SU-DHL-6 (cell line): Measurements from ENCODE around the gene LOXL1.
A peak's percentile ranks its signal among the peaks of the same experiment; 100 is the strongest.

Source experiments
- H2AFZ ChIP-seq: fragments of 200-600 bp; sonication (generic); 2 replicates; pipeline ENCODE4 v1.6.1; 2014; ENCODE audit warnings: low read depth, mild to moderate bottlenecking, moderate library complexity, mixed read lengths, antibody characterized with exemption, low read length; ENCODE audit not compliant: severe bottlenecking
- H3F3A ChIP-seq: fragments of 200-600 bp; shearing (Covaris generic); 2 replicates; pipeline ENCODE4 v1.6.0; 2016; ENCODE audit warnings: antibody characterized with exemption, mild to moderate bottlenecking; ENCODE audit not compliant: insufficient read depth
- H3K27ac ChIP-seq: fragments of 200-600 bp; sonication (generic); 2 replicates; pipeline ENCODE4 v1.5.1; 2016; ENCODE audit warnings: low read depth, mild to moderate bottlenecking, low read length, moderate library complexity, mixed read lengths
- H3K27me3 ChIP-seq: fragments of 200-600 bp; sonication (generic), shearing (Covaris generic); 2 replicates; pipeline ENCODE4 v1.6.0; 2014; ENCODE audit warnings: mild to moderate bottlenecking, low read length
- H3K36me3 ChIP-seq: fragments of 200-600 bp; sonication (generic); 2 replicates; pipeline ENCODE4 v1.6.1; 2014; ENCODE audit warnings: mild to moderate bottlenecking, low read length, mixed read lengths
- H3K4me2 ChIP-seq: fragments of 300-600, 200-600 bp; shearing (Covaris generic), sonication (generic); 2 replicates; pipeline ENCODE4 v1.6.0; 2014; ENCODE audit warnings: low read length, low read depth, mild to moderate bottlenecking; ENCODE audit not compliant: poor library complexity, severe bottlenecking
- H3K4me3 ChIP-seq: fragments of 200-600 bp; sonication (generic); 2 replicates; pipeline ENCODE4 v1.5.1; 2014; ENCODE audit warnings: antibody characterized with exemption, low read length, mild to moderate bottlenecking, mixed read lengths; ENCODE audit not compliant: insufficient read depth, poor library complexity, severe bottlenecking
- H3K79me2 ChIP-seq: fragments of 200-600 bp; sonication (generic); 2 replicates; pipeline ENCODE4 v1.6.1; 2014; ENCODE audit warnings: mild to moderate bottlenecking, low read length, moderate library complexity; ENCODE audit not compliant: insufficient read depth
- H3K9ac ChIP-seq: fragments of 200-600 bp; sonication (generic); 2 replicates; pipeline ENCODE4 v1.7.0; 2014; ENCODE audit warnings: mild to moderate bottlenecking, low read length
- H3K9me2 ChIP-seq: fragments of 200-600 bp; sonication (generic); replicated peaks from 2 replicates; pipeline ENCODE4 v1.6.1; 2014; ENCODE audit warnings: low read length; ENCODE audit not compliant: insufficient read depth
- H3K9me3 ChIP-seq: fragments of 200-600 bp; sonication (generic); 2 replicates; pipeline ENCODE4 v1.6.1; 2014; ENCODE audit warnings: low read length, mixed read lengths; ENCODE audit not compliant: insufficient read depth
- H4K20me1 ChIP-seq: fragments of 200-600 bp; sonication (generic); 2 replicates; pipeline ENCODE4 v1.6.1; 2014; ENCODE audit warnings: low read depth, mild to moderate bottlenecking, antibody characterized with exemption, low read length, moderate library complexity, mixed read lengths
- EZH2phosphoT487 ChIP-seq: fragments of 200-600 bp; sonication (generic), shearing (Covaris generic); conservative IDR thresholded peaks from 2 replicates; pipeline ENCODE4 v1.6.1; 2018; ENCODE audit warnings: mild to moderate bottlenecking, antibody characterized with exemption, low read length, moderate library complexity, mixed read lengths
- TF ChIP-seq, protein P1 (sequence below): fragments of 200-600 bp; sonication (generic); IDR thresholded peaks from one replicate; pipeline ENCODE4 v1.5.1; 2017; ENCODE audit warnings: antibody characterized with exemption, mild to moderate bottlenecking, low read length, moderate library complexity; ENCODE audit not compliant: insufficient read depth, poor library complexity, severe bottlenecking

The LOXL1 gene

DNA sequence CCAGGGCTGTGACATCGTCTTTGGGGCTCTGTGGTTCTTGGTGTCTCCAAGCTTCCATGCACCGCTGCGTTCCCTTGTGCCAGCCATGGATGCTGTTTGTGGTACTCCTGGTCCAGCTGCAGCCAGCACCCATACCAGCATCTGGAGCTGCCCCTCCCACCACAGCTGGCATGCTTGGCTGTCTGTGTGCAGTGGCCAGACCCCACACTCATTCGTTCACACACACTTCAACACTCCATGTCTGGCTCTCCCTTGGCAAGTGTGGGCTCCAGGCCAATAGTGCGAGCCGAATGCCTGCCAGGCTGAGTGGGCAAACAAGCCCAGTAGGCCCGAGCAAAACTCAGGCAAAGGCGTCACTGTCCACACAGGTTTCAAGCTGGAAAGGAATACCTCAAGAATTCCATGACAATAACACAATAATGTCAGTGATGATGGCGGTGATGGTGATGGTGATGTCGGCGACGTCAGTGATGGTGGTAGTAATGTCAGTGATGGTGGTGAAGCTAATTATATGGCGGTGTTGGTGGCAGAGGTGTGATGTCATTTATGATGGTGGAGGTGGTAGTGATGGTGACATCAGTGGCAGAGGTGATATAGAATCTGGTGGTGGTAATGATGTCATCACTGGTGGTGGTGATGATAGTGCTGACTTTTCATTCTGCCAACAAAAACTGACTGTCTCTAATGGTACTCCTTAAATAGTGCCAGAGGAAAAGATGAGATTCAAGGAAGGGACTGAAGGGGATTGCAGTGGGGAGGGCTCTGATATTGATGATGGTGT lies 33.6 kb upstream of the LOXL1 start:
- H3K9me2 ChIP-seq: no peaks in the 10 kb centered on the region
- no peak overlapping the region for H3K9ac ChIP-seq
- no peaks in the 10 kb centered on the region for H3K36me3 ChIP-seq
- no peaks in the 10 kb centered on the region for H3K27me3 ChIP-seq
- no peak overlapping the region for H2AFZ ChIP-seq
- TF ChIP-seq, protein P1, sequence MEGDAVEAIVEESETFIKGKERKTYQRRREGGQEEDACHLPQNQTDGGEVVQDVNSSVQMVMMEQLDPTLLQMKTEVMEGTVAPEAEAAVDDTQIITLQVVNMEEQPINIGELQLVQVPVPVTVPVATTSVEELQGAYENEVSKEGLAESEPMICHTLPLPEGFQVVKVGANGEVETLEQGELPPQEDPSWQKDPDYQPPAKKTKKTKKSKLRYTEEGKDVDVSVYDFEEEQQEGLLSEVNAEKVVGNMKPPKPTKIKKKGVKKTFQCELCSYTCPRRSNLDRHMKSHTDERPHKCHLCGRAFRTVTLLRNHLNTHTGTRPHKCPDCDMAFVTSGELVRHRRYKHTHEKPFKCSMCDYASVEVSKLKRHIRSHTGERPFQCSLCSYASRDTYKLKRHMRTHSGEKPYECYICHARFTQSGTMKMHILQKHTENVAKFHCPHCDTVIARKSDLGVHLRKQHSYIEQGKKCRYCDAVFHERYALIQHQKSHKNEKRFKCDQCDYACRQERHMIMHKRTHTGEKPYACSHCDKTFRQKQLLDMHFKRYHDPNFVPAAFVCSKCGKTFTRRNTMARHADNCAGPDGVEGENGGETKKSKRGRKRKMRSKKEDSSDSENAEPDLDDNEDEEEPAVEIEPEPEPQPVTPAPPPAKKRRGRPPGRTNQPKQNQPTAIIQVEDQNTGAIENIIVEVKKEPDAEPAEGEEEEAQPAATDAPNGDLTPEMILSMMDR: no peak
- TF ChIP-seq EZH2phosphoT487: no peak
- no peaks in the 10 kb centered on the region for H3F3A ChIP-seq
- H3K79me2 ChIP-seq: no peaks in the 10 kb centered on the region
- no peak overlapping the region for H3K27ac ChIP-seq
- no peaks in the 10 kb centered on the region for H4K20me1 ChIP-seq
- H3K4me3 ChIP-seq: no peak overlapping the region
- no peaks in the 10 kb centered on the region for H3K9me3 ChIP-seq
- H3K4me2 ChIP-seq: no peak overlapping the region

- no peak overlapping the region for H3K27ac ChIP-seq
- no peaks in the 10 kb centered on the region for H3K79me2 ChIP-seq
- H3K9me3 ChIP-seq: no peaks in the 10 kb centered on the region
- no peaks in the 10 kb centered on the region for H3F3A ChIP-seq
- no peak overlapping the region for H3K9ac ChIP-seq
- no peak for TF ChIP-seq EZH2phosphoT487
- H3K36me3 ChIP-seq: no peaks in the 10 kb centered on the region
- H2AFZ ChIP-seq: no peak overlapping the region
- no peaks in the 10 kb centered on the region for H3K27me3 ChIP-seq
- no peaks in the 10 kb centered on the region for H3K9me2 ChIP-seq
- H3K4me2 ChIP-seq: no peak overlapping the region
- no peak overlapping the region for H3K4me3 ChIP-seq
- H4K20me1 ChIP-seq: no peaks in the 10 kb centered on the region
Observed at GRCh38 chr15:73894133-73894814, 32.0 kb upstream of the LOXL1 start.

DNA sequence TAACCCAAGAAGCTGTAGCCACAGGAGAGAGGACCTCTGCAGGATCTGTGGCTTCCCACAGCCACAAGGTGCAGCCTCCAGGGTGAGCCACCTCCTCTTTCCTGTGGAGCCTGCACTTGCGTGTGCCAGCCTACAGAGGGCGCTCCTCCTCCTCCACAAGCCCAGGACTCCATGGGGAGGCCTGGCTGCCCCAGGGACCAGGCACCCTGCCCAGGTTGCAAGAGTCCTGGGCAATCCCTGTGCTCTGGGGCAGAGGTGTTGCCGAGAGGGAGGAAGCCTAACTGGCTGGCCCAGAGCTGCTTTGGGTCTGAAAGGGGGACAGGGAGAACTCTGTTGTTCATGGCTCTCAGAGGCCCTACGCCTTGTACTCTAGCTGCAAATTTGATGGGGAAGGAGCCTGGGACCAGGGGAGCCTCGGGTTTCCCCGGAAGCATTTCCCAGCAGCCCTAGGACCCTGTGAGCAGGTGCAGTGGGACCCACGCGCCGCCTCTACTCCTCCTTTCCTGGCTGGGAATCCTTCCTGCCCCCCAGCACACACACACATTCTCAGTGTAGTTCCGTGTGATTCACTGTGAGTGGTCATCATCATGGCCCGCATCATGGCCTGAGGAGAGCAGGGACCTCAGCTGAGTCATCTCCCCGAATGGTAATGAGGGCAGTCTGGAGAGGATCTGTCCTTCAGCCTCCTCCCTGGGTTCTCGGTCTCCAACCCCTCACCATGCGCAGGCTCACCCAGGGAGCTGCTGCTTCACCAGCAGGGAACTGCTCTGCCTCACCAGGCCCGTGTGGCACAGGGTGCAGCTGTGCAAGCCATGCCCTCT lies 28.6 kb upstream of the LOXL1 start:
- no peaks in the 10 kb centered on the region for H3F3A ChIP-seq
- no peaks in the 10 kb centered on the region for H4K20me1 ChIP-seq
- H3K4me3 ChIP-seq: no peak overlapping the region
- H3K4me2 ChIP-seq: no peak overlapping the region
- H3K79me2 ChIP-seq: no peaks in the 10 kb centered on the region
- H3K9me2 ChIP-seq: no peaks in the 10 kb centered on the region
- no peak overlapping the region for H2AFZ ChIP-seq
- H3K27me3 ChIP-seq: no peaks in the 10 kb centered on the region
- H3K9ac ChIP-seq: no peak overlapping the region
- H3K9me3 ChIP-seq: no peaks in the 10 kb centered on the region
- no peak overlapping the region for H3K27ac ChIP-seq
- H3K36me3 ChIP-seq: no peaks in the 10 kb centered on the region
- TF ChIP-seq EZH2phosphoT487: no peak
- TF ChIP-seq, protein P1: peak; percentile 56
